GM12878 (cell line): ENCODE results near the gene ADGRV1. TPM values are rescaled to one million over a fixed set of nuclear protein-coding genes. Genes with fewer than 3 reads are reported as not detected.

ENCODE experiments used
- ATAC-seq: fragments of 200-7000 bp; cut with Tn5 transposase; 3 replicates; pipeline ENCODE4 v1.9.1; 2020; ENCODE audit warnings: mild to moderate bottlenecking, moderate library complexity
- BruUV-seq: library from RNA; stranded (reverse); fragments of 400-500 nt; replicated peaks from 2 replicates; lab custom pipeline; 2021; lab: Mats Ljungman, UMichigan
- CTCF ChIA-PET: fragments of 300-600 bp; sonication (Branson Sonifier 250); formaldehyde crosslinking; extraction: SDS; loops from one replicate; lab custom pipeline; 2021; ENCODE audit warnings: inconsistent platforms; lab: Yijun Ruan, JAX
- POLR2A ChIA-PET: fragments of 350-600 bp; formaldehyde crosslinking; extraction: SDS; loops from one replicate; lab custom pipeline; 2021; ENCODE audit warnings: inconsistent platforms; lab: Charles Lee
- RAD21 ChIA-PET: fragments of 300-600 bp; sonication (Branson Sonifier 250); formaldehyde crosslinking; loops from one replicate; lab custom pipeline; 2023; ENCODE audit warnings: antibody characterized with exemption; ENCODE audit not compliant: unreplicated experiment; lab: Charles Lee
- SMC1A ChIA-PET: fragments of 300-600 bp; sonication (Branson Sonifier 250); formaldehyde crosslinking; loops from one replicate; lab custom pipeline; 2023; ENCODE audit not compliant: unreplicated experiment, uncharacterized antibody; lab: Charles Lee
- DNase-seq: peaks from one replicate; pipeline ENCODE4 v3.0.0-alpha.2; 2011; ENCODE audit warnings: low read depth, low spot score
- FAIRE-seq: peaks from 3 replicates; lab custom pipeline; 2011; peaks lifted over from hg19 to GRCh38; lab: Jason Lieb, UNC
- H2AFZ ChIP-seq: 2 replicates; pipeline ENCODE4 v1.6.0; 2011; ENCODE audit warnings: low read depth, low read length, control low read depth; ENCODE audit not compliant: control insufficient read depth
- H3K27ac ChIP-seq: 2 replicates; pipeline ENCODE4 v1.5.1; 2011; ENCODE audit warnings: control low read depth; ENCODE audit not compliant: control insufficient read depth, insufficient read depth
- H3K27me3 ChIP-seq, 2 experiments: replicated peaks in 1 of 2; 2 replicates each; pipeline versions ENCODE4 v1.6.0 to v1.6.1; 2011; ENCODE audit warnings: low read length in 1 of 2; ENCODE audit not compliant: control insufficient read depth in 2 of 2, insufficient read depth in 2 of 2
- H3K36me3 ChIP-seq, 2 experiments: 2 replicates each; pipeline ENCODE4 v1.5.1; 2011; ENCODE audit warnings: low read length in 1 of 2; ENCODE audit not compliant: control insufficient read depth in 2 of 2, insufficient read depth in 2 of 2
- H3K4me1 ChIP-seq: 2 replicates; pipeline ENCODE4 v1.6.1; 2011; ENCODE audit warnings: mild to moderate bottlenecking, low read length, moderate library complexity, mixed read lengths; ENCODE audit not compliant: control insufficient read depth, insufficient read depth
- H3K4me2 ChIP-seq: 2 replicates; pipeline ENCODE4 v1.6.0; 2011; ENCODE audit warnings: control low read depth; ENCODE audit not compliant: control insufficient read depth, insufficient read depth
- H3K4me3 ChIP-seq: fragments of 200-600 bp; sonication (generic); 2 replicates; pipeline ENCODE4 v1.5.1; 2016
- H3K79me2 ChIP-seq: 2 replicates; pipeline ENCODE4 v1.6.0; 2011; ENCODE audit warnings: low read length; ENCODE audit not compliant: control insufficient read depth, insufficient read depth
- H3K9ac ChIP-seq: 2 replicates; pipeline ENCODE4 v1.8.0; 2011; ENCODE audit warnings: low read length, control low read depth, mixed read lengths; ENCODE audit not compliant: control insufficient read depth, insufficient read depth
- H3K9me3 ChIP-seq: replicated peaks from 3 replicates; pipeline ENCODE4 v1.5.1; 2011; ENCODE audit warnings: mild to moderate bottlenecking, low read length; ENCODE audit not compliant: control insufficient read depth, insufficient read depth
- H4K20me1 ChIP-seq: 2 replicates; pipeline ENCODE4 v1.6.0; 2011; ENCODE audit not compliant: control insufficient read depth, insufficient read depth
- ATF7 ChIP-seq: fragments of 450-650 bp; IDR thresholded peaks from 2 replicates; pipeline ENCODE4 v1.6.1; 2016; ENCODE audit warnings: low read depth, mild to moderate bottlenecking
- BHLHE40 ChIP-seq, 2 experiments: fragments of 450-650 bp in 1 of 2; IDR thresholded peaks; 2 replicates each; pipeline ENCODE4 v1.6.1; 2011 to 2017; ENCODE audit warnings: low read depth in 2 of 2, borderline replicate concordance in 1 of 2, improper control_type of control experiment in 1 of 2, low read length in 1 of 2, mild to moderate bottlenecking in 1 of 2
- HCFC1 ChIP-seq: fragments of 150-350 bp; IDR thresholded peaks from 2 replicates; pipeline ENCODE4 v1.6.1; 2014; ENCODE audit warnings: low read length
- IKZF2 ChIP-seq, 2 experiments: fragments of 450-650 bp; IDR thresholded peaks; 2 replicates each; pipeline ENCODE4 v1.6.1; 2017; ENCODE audit warnings: mild to moderate bottlenecking in 2 of 2, moderate library complexity in 2 of 2
- NFYB ChIP-seq: IDR thresholded peaks from 2 replicates; pipeline ENCODE4 v1.6.1; 2011; ENCODE audit warnings: low read depth, mild to moderate bottlenecking, low read length, improper control_type of control experiment, moderate library complexity; ENCODE audit not compliant: insufficient read depth
- NR2C1 ChIP-seq: fragments of 450-650 bp; IDR thresholded peaks from 2 replicates; pipeline ENCODE4 v1.6.1; 2017; ENCODE audit warnings: antibody characterized with exemption, mild to moderate bottlenecking, moderate library complexity
- PAX8 ChIP-seq: fragments of 450-650 bp; IDR thresholded peaks from 2 replicates; pipeline ENCODE4 v1.6.1; 2017; ENCODE audit warnings: mild to moderate bottlenecking, moderate library complexity
- RELA ChIP-seq: fragments of 450-650 bp; IDR thresholded peaks from 2 replicates; pipeline ENCODE4 v1.8.0; 2014; ENCODE audit warnings: borderline replicate concordance; ENCODE audit not compliant: partially characterized antibody
- SMAD5 ChIP-seq: IDR thresholded peaks from 2 replicates; pipeline ENCODE4 v1.6.1; 2016; ENCODE audit warnings: antibody characterized with exemption, low read depth
- SMARCA5 ChIP-seq: fragments of 450-650 bp; IDR thresholded peaks from 2 replicates; pipeline ENCODE4 v1.6.1; 2017; ENCODE audit warnings: mild to moderate bottlenecking
- STAT1 ChIP-seq: fragments of 450-650 bp; conservative IDR thresholded peaks from 2 replicates; pipeline ENCODE4 v1.6.1; 2014; ENCODE audit warnings: antibody characterized with exemption, mild to moderate bottlenecking
- ZNF622 ChIP-seq: fragments of 450-650 bp; IDR thresholded peaks from 2 replicates; pipeline ENCODE4 v1.6.1; 2017; ENCODE audit warnings: mild to moderate bottlenecking, inconsistent platforms
- WGBS: methylation state at CpG from one replicate; pipeline ENCODE4 v1.1.6; 2016; ENCODE audit warnings: low lambda C conversion rate; ENCODE audit not compliant: insufficient replicate concordance, insufficient coverage; ENCODE audit errors: missing lambda C conversion rate; 5-methylcytosine and 5-hydroxymethylcytosine counted together
- in situ Hi-C: fragments of 300-500 bp; cut with MboI; formaldehyde crosslinking; loops from 9 replicates; pipeline ENCODE4 v1.14.3; 2018; ENCODE audit warnings: mixed read lengths
- intact Hi-C: fragments of 100-400 bp; cut with micrococcal nuclease; formaldehyde crosslinking; loops from one replicate; pipeline ENCODE4 v1.14.2; 2022; ENCODE audit not compliant: unreplicated experiment
- polyA plus RNA-seq, 11 experiments: library from polyadenylated mRNA; depleted of rRNA in 4 of 11; unstranded in 6 of 11; stranded (reverse) in 5 of 11; fragments of >200 nt; fragmentation: Nextera tagmentation in 4 of 11; fragmentation: Illumina TruSeq in 1 of 11; extraction: Ambion mirVana in 4 of 11; extraction: Trizol in 1 of 11; gene quantifications; 1 replicate in 1 of 11; 2 replicates in 10 of 11; pipeline versions ENCODE4 v1.2.1 to v1.2.3, GENCODE V29; 2011 to 2016; ENCODE audit warnings: inconsistent platforms in 2 of 11, missing spikeins in 2 of 11, low read depth in 1 of 11
- total RNA-seq, 4 experiments: library from RNA; depleted of rRNA in 3 of 4; stranded (reverse); fragments of >200 nt in 3 of 4; fragmentation: Illumina TruSeq in 1 of 4; extraction: Trizol in 1 of 4; gene quantifications; 2 replicates each; pipeline versions ENCODE4 v1.2.1 to v1.2.3, GENCODE V29; 2013 to 2021
- TF ChIP-seq, protein P1 (sequence below): IDR thresholded peaks from 2 replicates; pipeline ENCODE4 v1.6.1; 2012; ENCODE audit warnings: low read depth, low read length, improper control_type of control experiment

The ADGRV1 gene
- total and polyA plus RNA-seq, 10 of the 15 experiments (the other 5 are each of a cell fraction or from before 2014, with no cell fraction given) = 0.04 to 8.1 (median 0.16) TPM; not detected in 1

DNA sequence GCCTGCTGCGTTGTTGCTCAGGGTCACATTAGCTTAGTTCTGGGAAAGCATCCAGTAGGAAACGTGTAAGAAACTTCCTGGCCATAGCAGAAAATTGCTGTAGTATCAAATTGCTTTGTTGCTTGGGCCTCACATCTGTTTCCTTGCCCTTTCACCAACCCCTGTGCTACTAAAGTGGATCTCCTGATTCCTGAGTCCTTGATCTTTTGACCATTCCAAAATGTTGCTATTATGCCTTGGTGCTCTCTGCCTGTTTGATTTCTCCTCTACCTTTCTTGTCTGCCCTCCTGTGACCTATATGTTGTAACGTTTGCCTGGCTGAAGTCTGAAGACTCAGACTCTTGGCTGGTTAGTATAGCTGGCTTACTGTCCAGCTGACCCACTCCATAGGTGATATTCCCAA is 350.5 kb downstream of the ADGRV1 start:
- Histone ChIP-seq H2AFZ (no peak overlapping the region), H3K4me3 (no peak overlapping the region), H4K20me1 (no peaks in the 10 kb centered on the region), H3K27me3 (no peaks in the 10 kb centered on the region), H3K9me3 (no peaks in the 10 kb centered on the region), H3K36me3 (no peaks in the 10 kb centered on the region), H3K27ac (no peak overlapping the region), H3K79me2 (no peaks in the 10 kb centered on the region), H3K9ac (no peak overlapping the region), H3K4me1 (no peaks in the 10 kb centered on the region), H3K4me2 (no peak overlapping the region)
- no peak for DNase-seq
- RAD21 ChIA-PET = no interaction called here
- POLR2A ChIA-PET = interaction anchor here (1.0 kb wide), 1 partner anchor 362 kb away, joined by 4 read pairs; no protein-coding TSS in a partner anchor
- in situ Hi-C loops = no loop called here
- WGBS = 14% methylated on average over 3 of the region's 3 CpGs
- TF ChIP-seq NFYB (no peak), HCFC1 (no peak), PAX8 (no peak), NR2C1 (no peak), STAT1 (no peak), SMAD5 (no peak), ZNF622 (no peak), IKZF2 (IDR thresholded peaks at IDR 0.05) (no peak), BHLHE40 (IDR thresholded peaks at IDR 0.05; ENCODE audit: borderline replicate concordance in 1 of 2, low read depth in 2 of 2, low read length in 1 of 2) (no peak), ATF7 (no peak), SMARCA5 (no peak), RELA (no peak)
- TF ChIP-seq, protein P1, sequence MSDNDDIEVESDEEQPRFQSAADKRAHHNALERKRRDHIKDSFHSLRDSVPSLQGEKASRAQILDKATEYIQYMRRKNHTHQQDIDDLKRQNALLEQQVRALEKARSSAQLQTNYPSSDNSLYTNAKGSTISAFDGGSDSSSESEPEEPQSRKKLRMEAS = no peak
- no peak for ATAC-seq
- SMC1A ChIA-PET = no interaction called here
- CTCF ChIA-PET = no interaction called here
- intact Hi-C loops = no loop called here
- FAIRE-seq = no peak
- no TSS peak for BruUV-seq
